22Rv1 (cell line): ENCODE measurements around the gene DMD.

Experiments used
- CTCF ChIP-seq: fragments of 450-650 bp; IDR thresholded peaks from 2 replicates; pipeline ENCODE4 v1.5.1; 2017; ENCODE audit warnings: mild to moderate bottlenecking
- ZFX ChIP-seq: fragments of 450-650 bp; IDR thresholded peaks from 2 replicates; pipeline ENCODE4 v1.6.1; 2017; ENCODE audit warnings: antibody characterized with exemption, borderline replicate concordance

DNA sequence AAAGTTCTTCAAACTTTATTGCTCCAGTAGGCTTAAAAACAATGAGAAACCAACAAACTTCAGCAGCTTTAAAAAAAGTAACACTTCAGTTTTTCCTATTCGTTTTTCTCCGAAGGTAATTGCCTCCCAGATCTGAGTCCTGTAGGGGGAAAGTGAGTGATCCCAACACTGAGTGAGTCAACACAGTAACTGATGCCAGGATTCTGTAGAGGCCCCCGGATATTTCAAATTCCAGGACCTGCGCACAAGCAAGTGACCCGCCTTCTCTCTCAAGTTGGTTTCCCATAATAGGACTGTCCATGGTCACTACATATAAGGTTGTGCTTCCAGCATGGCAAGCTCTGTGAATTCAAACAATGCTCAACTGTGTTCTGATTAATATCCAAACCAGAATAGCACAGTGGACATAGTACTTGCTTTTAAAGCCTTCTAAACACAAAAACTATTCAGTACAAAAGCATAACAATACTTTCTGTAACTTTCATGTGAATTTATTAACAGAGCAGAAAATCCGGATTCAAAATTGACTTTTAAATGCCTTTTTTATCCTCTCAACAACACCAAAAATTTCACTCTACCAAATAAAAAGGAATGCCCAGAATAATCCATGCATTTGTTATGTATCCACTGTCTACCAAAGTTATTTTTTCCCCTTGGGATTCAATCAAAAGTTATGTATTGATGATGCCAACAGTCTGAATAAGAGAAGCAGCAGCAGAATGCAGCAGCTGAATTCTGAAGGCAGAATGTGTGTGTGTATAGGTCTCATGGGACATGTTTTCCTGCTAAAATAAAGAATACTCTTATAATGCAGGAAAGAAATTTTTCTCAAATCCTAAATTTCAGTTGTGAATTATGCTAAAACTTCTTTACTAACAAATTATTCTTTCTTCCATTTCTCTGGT lies at the start of gene DMD:
- no peak for TF ChIP-seq CTCF
- no peak for TF ChIP-seq ZFX
